Parathyroid adenoma (tissue), 2 donors: ENCODE data around the gene CDHR4.
"Not testable (repeated sequence)": the region's sequence is repeated elsewhere in the genome, so short reads cannot be mapped to it uniquely, and the experiment has no call there.

Source experiments
- H2AFZ ChIP-seq: fragments of 300-600 bp; sonication (generic); one replicate; pipeline ENCODE4 v1.7.0; 2017; ENCODE audit warnings: antibody characterized with exemption, mild to moderate bottlenecking
- H3K27ac ChIP-seq: fragments of 300-600 bp; sonication (generic); one replicate; pipeline ENCODE4 v1.7.0; 2017
- H3K27me3 ChIP-seq: fragments of 300-600 bp; sonication (generic); one replicate; pipeline ENCODE4 v1.7.0; 2017; ENCODE audit warnings: low read length; ENCODE audit not compliant: control insufficient read depth, insufficient read depth
- H3K36me3 ChIP-seq: fragments of 300-600 bp; sonication (generic); one replicate; pipeline ENCODE4 v1.7.0; 2017; ENCODE audit warnings: low read length; ENCODE audit not compliant: control insufficient read depth, insufficient read depth
- H3K4me1 ChIP-seq: fragments of 300-600 bp; sonication (generic); one replicate; pipeline ENCODE4 v1.7.0; 2017; ENCODE audit warnings: control low read depth
- H3K4me2 ChIP-seq: fragments of 300-600 bp; sonication (generic); one replicate; pipeline ENCODE4 v1.7.0; 2017; ENCODE audit warnings: low read length
- H3K4me3 ChIP-seq: fragments of 300-600 bp; sonication (generic); one replicate; pipeline ENCODE4 v1.7.0; 2017; ENCODE audit warnings: low read depth, low read length
- H3K79me2 ChIP-seq: fragments of 300-600 bp; sonication (generic); one replicate; pipeline ENCODE4 v1.7.0; 2017; ENCODE audit warnings: control low read depth
- H3K9ac ChIP-seq: fragments of 300-600 bp; sonication (generic); one replicate; pipeline ENCODE4 v1.7.0; 2017; ENCODE audit warnings: mild to moderate bottlenecking
- H3K9me3 ChIP-seq: fragments of 300-600 bp; sonication (generic); one replicate; pipeline ENCODE4 v1.7.0; 2017; ENCODE audit warnings: low read length; ENCODE audit not compliant: control insufficient read depth
- TF ChIP-seq, protein P1 (sequence below): fragments of 300-600 bp; sonication (generic); IDR thresholded peaks from one replicate; pipeline ENCODE4 v1.7.0; 2017; ENCODE audit warnings: antibody characterized with exemption, mild to moderate bottlenecking
- donor health status: primary hyperparathyroidism.

Gene CDHR4

DNA sequence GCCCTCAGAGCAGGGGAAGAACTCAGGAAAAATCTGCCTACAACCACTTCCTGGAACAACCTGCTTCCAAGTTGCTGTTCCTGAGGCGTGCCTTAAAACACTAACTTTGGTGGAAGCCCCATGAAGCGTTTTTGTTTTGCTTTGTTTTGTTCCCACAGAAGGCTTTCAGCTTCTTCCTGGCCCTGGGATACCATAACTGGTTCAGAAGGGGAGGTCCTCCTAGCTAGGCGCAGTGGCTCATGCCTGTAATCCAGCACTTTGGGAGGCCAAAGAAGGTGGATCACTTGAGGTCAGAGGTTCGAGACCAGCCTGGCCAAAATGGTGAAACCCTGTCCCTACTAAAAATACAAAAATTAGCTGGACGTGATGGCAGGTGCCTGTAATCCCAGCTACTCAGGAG is 12.1 kb downstream of the CDHR4 start:
- TF ChIP-seq, protein P1, sequence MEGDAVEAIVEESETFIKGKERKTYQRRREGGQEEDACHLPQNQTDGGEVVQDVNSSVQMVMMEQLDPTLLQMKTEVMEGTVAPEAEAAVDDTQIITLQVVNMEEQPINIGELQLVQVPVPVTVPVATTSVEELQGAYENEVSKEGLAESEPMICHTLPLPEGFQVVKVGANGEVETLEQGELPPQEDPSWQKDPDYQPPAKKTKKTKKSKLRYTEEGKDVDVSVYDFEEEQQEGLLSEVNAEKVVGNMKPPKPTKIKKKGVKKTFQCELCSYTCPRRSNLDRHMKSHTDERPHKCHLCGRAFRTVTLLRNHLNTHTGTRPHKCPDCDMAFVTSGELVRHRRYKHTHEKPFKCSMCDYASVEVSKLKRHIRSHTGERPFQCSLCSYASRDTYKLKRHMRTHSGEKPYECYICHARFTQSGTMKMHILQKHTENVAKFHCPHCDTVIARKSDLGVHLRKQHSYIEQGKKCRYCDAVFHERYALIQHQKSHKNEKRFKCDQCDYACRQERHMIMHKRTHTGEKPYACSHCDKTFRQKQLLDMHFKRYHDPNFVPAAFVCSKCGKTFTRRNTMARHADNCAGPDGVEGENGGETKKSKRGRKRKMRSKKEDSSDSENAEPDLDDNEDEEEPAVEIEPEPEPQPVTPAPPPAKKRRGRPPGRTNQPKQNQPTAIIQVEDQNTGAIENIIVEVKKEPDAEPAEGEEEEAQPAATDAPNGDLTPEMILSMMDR = no peak
- Histone ChIP-seq H3K9ac (no peak overlapping the region), H3K27me3 (no peaks in the 10 kb centered on the region), H3K27ac (peak overlapping the region; percentile 86), H3K36me3 (no peaks in the 10 kb centered on the region), H3K9me3 (no peaks in the 10 kb centered on the region), H2AFZ (peak overlapping the region; percentile 99), H3K4me3 (no peak overlapping the region), H3K79me2 (peaks cover 23% of the 10 kb centered on the region), H3K4me1 (peaks cover 12% of the 10 kb centered on the region), H3K4me2 (peak overlapping the region; percentile 91)

DNA sequence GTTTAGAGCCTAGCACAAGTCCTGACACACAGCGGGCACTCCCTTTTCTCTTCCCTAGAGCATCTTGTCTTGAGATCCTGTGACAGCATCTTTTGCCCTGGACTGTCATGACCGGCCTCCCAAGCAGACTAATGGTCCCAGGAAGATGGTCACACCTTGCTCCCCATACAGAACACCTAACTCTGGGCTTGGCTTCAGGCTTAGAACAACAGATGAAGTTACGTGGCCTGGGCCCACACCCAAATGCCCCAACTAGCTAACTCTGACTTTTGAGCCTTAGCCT is 12.6 kb downstream of the CDHR4 start:
- peak overlapping the region; percentile 99 for H2AFZ ChIP-seq
- H3K79me2 ChIP-seq = peaks cover 27% of the 10 kb centered on the region
- H3K4me3 ChIP-seq = peak overlapping the region; percentile 98
- H3K9ac ChIP-seq = no peak overlapping the region
- peak overlapping the region; percentile 91 for H3K4me2 ChIP-seq
- no peaks in the 10 kb centered on the region for H3K27me3 ChIP-seq
- H3K36me3 ChIP-seq = no peaks in the 10 kb centered on the region
- no peaks in the 10 kb centered on the region for H3K9me3 ChIP-seq
- peaks cover 12% of the 10 kb centered on the region for H3K4me1 ChIP-seq
- peak overlapping the region; percentile 86 for H3K27ac ChIP-seq
- TF ChIP-seq, protein P1 = no peak

DNA sequence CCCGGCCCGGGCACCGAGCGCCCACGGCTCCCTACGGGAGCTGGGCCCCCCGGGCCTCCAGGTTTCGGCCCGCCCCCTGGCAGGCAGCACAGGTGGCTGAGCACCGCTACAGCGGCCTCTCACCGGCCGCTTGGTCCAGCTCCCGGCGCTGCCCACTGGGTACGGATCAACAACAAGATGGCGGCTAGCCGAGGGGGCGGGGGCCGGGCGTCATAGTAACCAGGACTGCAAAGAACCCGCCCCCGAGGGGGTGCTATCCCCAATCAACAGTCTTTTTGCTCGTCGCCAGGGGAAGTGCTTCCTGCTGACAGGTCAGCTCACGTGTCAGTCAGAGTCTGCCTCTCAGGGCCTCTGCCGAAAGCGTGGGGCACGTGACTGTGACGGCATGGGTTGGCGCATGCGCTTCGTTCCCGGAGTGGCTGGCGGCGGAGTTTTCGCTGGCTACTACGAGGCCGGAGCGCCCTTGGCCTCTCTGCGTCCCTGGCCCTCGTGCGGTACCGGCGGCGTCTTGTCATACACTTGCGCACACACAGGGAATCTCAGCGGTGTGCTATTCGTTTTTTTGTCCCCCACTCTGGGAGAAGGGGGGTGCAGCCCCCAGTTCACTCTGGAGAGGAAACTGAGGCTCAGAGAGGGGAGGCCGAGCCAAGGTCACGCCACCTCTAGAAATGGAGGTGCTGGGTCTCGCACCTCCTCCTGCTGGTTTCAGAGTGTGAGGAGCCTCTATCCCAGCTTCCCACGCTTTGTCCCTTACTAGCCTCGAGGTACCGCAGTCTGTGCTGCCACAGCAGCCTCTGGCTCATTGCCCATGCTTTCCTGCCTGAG is 13.1 kb downstream of the CDHR4 start, which contains the start of gene IP6K1:
Gene IP6K1 (minus strand): TSS at position 186 of the 825 bp plus-strand sequence. CDS start 38,502 bp downstream, outside the sequence.
- Histone ChIP-seq H3K4me1 (peaks cover 12% of the 10 kb centered on the region), H3K79me2 (peaks cover 29% of the 10 kb centered on the region), H3K27ac (peak within 1 kb of the TSS; percentile 86), H3K27me3 (no peaks in the 10 kb centered on the region), H3K9ac (peak within 1 kb of the TSS; percentile 70), H3K4me2 (peak within 1 kb of the TSS; percentile 91), H3K4me3 (peak within 1 kb of the TSS; percentile 98), H3K36me3 (no peaks in the 10 kb centered on the region), H3K9me3 (no peaks in the 10 kb centered on the region), H2AFZ (peak within 1 kb of the TSS; percentile 99)
- TF ChIP-seq, protein P1 = no peak

DNA sequence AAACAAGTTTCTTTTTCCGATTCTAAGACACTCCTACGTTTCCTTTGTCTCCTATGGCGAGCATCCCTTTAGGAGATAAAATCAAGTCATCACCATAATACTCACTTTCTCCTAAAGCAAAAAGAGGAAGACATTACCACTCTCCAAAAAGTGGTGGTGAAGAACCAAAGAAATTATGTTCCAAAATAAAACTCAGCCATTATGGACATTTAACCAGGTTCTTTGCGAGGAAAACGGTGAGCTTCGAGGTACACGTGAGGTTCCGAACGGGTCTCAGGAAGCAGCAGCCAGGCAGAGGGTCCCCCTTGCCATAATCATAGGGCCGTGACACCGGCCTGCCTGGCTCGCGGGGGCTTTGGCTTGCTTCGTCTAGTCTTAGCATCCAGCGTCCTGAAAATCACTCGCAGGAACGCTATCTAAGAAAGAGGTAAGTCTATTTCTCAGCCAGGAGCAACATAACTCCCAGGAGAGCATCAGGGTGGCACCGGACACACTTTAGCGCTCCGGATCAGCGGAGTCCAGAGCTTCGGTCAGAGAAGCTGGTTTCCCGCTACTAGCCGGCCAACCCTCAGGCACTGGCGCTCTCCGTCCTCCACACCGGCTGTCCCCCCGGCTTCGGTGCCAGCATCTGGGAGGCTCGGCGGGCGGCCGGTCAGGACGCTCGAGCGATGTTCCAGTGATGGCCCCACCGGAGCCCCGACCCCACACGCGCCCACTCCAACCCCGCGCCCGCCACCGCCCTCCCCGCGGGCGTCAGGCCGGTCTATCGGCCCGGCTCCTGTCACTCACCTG is 13.9 kb downstream of the CDHR4 start:
- no peaks in the 10 kb centered on the region for H3K36me3 ChIP-seq
- H3K27me3 ChIP-seq = no peaks in the 10 kb centered on the region
- H3K9me3 ChIP-seq = no peaks in the 10 kb centered on the region
- H3K4me2 ChIP-seq = peak overlapping the region; percentile 90
- TF ChIP-seq, protein P1 = no peak
- H3K9ac ChIP-seq = peak overlapping the region; percentile 70
- H3K27ac ChIP-seq = peak overlapping the region; percentile 86
- peaks cover 12% of the 10 kb centered on the region for H3K4me1 ChIP-seq
- peak overlapping the region; percentile 99 for H2AFZ ChIP-seq
- peak overlapping the region; percentile 98 for H3K4me3 ChIP-seq
- H3K79me2 ChIP-seq = peaks cover 35% of the 10 kb centered on the region

DNA sequence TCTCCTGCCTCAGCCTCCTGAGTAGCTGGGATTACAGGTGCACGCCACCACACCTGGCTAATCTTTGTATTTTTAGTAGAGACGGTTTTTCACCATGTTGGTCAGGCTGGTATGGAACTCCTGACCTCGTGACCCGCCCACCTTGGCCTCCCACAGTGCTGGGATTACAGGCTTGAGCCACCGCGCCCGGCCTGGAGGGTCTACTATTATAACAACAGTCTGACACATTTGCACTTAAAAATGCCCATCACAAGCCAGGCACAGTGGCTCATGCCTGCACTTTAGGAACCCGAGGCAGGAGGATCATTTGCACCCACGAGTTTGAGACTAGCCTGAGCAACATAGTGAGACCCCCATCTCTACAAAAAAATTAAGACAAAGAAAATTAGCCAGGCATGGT is 17.4 kb downstream of the CDHR4 start:
- H3K4me3 ChIP-seq, H3K9me3 ChIP-seq, H3K9ac ChIP-seq, H3K36me3 ChIP-seq, H3K27ac ChIP-seq, H3K27me3 ChIP-seq, H2AFZ ChIP-seq, H3K4me2 ChIP-seq: not testable (repeated sequence)
- H3K4me1 ChIP-seq = peaks cover 12% of the 10 kb centered on the region
- peaks cover 60% of the 10 kb centered on the region for H3K79me2 ChIP-seq
